HG03354 (cell line): Measurements from ENCODE around the gene HAO2.
"Not testable (repeated sequence)": the region's sequence is repeated elsewhere in the genome, so short reads cannot be mapped to it uniquely, and the experiment has no call there.

Experiments
- ATAC-seq: cut with Tn5 transposase; IDR thresholded peaks from one replicate; pipeline ENCODE4 v1.9.1; 2021; ENCODE audit warnings: mild to moderate bottlenecking; ENCODE audit not compliant: unreplicated experiment, poor library complexity, severe bottlenecking

HAO2 gene

DNA sequence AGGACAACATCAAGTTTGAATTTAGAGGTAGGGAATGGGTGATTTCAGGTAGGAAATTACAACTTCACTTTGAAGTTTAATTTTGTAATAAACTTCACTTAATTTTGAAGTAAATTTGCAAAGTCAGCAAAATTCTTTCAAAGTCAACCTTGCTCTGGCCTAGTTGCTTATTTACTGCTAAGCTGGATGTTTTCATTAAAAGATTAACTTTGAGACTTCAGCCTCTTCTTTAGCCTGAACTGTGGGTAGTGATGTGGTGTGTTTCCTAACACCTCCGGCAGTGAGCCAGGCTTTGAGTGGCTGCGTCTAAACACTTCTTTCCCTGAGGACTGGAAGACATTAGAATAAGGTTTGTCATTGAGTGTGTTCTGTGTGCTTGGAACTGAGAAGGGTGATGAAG is at the start of gene HAO2:
Gene HAO2 (plus strand): TSS at position 232 of the 400 bp plus-strand sequence. CDS start 12,301 bp downstream, outside the sequence.
- no peak for ATAC-seq

DNA sequence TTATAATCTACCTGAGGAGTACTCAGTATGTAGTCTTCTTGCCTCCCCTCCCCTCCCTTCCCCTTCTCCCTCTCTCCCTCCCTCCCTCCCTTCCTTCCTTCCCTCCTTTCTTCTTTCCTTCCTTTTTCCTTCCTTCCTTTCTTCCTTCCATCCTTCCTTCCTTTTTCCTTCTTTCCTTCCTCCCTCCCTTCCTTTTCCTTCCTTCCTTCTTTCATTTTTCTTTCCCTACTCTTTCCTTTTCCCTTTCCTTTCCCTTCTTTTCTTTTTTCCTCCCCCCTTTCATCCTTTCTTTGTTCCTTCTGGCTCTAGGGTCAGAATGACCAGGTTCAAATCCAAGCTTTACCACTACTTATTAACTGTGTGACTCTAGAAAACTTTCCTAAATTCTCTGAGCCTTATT is 48.5 kb upstream of the HAO2 start:
- ATAC-seq, result no peak

DNA sequence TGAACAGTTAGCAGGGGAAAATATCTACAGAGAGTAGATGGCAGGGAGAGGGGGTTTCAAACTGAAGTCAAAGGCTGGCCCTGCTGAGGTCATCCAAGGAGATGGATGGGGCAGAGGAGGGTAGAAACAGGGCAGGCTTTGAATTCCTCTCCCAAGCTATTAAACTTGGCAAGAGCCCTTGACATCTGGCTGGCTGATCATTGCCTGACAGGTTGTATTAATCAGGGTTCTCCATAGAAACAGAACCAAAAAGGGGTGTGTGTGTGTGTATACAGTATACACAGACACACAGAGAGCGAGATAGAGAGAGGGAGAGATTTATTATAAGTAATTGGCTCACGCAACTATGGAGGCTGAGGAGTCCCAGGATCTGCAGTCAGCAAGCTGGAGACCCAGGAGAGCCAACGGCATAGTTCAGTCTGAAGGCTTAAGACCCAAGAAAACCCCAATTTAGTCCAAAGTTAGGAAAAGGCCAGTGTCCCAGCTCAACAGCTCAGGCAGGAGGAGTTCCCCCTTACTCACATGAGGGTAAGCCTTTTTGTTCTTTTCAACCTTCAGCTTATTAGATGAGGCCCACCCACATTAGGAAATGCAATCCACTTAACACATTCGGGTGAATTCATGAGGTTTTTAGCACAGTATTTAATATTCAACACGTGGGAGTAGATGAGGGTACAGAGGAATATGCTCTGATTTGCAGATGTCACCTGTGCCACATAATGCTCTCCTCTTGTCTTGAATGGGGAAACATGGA is 46.7 kb upstream of the HAO2 start:
- no peak for ATAC-seq

DNA sequence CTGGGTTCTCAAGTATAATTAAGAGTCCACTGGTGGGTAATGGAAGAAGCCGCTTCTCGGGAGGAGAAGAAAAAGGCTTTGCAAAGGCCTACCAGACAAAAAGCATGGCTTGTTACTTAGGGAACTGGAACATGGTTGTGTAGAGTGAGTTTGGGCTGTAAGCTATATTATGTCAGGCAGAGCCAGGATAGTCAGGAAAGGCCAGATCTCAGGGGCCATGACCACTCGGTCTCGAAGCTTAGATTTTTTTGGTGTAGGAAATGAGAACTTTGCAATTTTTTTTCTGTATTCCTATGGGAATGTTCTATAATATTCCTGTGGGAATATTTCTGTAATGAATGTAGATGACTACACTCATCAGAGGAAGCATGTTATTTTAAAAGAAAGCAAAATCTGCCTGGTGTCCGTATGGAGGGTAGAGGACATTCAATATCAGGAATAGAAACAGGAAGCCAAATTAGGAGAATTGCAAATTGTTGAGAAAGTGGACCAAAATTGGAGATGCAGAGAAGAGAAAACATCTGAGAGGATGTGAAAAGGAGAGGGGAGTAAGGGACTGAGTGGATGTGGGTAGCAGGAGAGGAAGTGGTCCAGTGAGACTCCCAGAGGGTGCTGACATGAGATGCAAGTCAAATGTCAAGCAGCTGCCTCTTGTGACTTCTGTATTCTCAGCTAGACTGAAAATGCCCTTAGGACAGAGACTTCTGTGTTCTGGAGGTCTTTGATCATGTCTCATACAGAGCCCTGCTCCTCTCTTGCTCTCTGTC is 45.2 kb upstream of the HAO2 start:
- peak; percentile 88 for ATAC-seq

DNA sequence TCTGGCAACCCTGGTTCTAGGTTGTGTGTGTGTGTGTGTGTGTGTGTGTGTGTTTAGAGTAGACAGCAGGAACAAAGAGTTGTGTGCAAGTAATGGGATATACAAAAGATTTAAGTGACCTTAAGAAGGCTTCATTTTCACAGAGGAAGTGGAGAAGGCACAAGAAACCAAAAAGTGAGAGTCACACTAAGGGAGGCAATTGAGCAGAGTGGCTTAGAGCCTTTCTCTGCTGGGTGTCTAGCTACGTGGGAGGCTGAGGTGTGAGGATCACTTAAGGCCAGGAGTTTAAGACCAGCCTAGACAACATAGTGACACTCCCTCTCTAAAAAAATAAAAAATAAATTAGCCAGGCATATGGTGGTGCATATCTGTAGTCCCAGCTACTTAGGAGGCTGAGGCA is 44.4 kb upstream of the HAO2 start:
- no peak for ATAC-seq

DNA sequence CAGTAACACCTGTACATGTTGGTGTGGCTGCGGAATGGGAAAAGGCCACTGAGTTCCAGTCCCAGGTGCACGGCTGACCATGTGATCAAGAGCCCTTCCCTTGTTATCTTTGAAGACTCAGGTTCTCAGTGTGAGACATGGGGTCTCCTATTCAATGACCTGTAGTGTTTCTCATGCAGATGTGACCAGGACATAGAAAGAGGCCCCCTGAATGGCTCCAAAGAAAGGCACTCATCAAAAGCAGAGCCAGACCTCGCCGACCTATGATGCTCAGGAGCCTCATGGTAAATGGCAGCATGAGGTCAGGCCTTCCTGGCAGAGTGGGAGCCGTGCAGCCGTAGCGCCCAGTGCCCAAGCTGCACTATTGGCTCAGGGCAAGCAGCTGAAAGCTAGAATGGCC is 42.3 kb upstream of the HAO2 start:
- no peak for ATAC-seq

DNA sequence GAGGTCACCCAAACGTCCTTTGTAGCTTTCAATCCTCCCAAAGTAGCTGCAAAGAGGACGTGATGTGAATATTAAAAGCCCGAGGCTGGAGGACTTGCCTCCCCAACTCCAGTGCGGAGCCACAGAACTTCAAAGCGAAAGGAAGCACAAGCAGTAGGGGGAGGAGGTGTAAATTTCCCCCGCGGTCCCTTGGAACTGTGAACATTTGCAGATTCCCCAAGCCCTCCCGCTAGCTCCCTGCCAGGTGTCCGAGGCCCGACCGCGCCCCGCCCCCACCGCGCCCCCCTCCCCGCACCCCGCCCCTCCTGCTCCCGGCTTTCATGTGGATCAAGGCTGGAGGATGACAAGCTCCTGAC is 41.5 kb upstream of the HAO2 start:
- ATAC-seq, result no peak

DNA sequence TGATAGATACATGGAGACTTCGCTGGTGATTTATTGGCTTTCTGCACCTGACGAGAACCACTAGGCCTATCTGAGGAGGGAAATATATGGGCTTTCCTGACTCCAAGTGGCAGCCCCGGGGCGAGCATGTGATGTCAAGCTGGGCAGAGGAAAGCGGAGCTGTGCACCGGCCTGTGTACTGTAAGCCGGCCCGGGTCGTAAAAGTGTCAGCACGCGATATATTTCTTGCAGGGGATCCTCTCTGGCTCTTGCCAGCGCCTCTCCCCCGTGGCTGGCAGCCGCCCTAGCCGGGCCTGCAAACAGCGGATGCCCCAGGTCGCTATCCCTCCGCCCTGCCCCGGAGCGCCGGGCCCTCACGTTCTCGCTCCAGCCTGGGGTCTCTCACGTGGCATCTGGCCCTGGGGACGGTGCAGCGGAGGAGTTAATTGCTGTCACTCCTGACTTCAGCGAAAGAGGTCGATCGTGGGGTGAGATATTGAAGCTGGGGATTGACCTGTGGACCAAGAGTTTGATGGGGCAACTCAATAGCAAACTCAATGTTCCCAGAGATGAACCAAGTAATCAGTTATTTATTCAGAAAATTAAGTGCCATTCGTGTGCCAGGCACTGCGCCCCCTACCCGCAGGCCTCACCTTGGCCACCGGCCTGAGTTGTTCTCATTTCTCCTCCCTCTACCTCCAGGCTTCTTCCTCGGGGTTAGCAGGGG is 41.0 kb upstream of the HAO2 start:
- peak; percentile 43 for ATAC-seq

DNA sequence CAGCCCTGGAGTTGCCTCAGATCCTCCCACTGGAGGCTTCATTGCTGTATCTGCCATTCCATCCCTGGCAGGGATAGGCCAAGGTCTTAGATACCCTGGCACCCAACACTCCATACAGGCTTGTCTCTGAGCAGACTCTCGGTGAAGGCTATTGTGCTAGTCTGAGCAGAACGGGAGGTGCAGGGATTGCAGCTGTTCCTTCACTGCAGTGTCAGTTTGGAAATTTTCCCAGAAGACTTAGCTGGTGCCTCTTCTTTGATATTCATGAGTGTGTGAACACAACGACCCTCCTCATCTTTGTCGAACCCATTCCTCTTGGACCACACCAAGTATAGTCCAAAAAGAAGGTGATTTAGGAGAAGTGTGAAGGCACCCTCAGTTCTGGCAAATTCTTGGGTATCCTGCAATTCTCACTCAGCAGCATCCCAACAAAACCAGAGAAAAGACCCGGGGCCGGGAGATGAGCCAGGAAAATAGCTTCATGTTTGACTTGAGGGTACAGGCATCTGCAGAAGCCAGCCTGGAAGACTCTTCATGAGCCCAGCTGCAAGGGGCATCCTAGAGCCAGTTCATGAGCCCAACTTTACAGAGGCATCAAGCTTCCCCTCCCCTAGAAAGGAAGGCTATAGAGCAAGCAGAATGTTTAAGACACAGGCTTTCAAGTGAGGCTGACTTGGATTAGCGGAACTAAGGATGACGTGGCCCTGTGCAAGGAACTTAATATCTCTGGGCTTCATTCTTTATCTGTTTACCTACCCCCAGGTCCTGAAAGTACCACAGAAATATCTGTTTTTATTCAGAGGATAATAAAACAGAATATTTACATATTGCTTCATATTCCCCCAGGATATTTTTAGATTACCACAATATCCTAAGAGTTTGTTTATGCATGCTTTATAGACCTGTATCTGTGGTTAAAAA is 38.8 kb upstream of the HAO2 start:
- ATAC-seq, result no peak

DNA sequence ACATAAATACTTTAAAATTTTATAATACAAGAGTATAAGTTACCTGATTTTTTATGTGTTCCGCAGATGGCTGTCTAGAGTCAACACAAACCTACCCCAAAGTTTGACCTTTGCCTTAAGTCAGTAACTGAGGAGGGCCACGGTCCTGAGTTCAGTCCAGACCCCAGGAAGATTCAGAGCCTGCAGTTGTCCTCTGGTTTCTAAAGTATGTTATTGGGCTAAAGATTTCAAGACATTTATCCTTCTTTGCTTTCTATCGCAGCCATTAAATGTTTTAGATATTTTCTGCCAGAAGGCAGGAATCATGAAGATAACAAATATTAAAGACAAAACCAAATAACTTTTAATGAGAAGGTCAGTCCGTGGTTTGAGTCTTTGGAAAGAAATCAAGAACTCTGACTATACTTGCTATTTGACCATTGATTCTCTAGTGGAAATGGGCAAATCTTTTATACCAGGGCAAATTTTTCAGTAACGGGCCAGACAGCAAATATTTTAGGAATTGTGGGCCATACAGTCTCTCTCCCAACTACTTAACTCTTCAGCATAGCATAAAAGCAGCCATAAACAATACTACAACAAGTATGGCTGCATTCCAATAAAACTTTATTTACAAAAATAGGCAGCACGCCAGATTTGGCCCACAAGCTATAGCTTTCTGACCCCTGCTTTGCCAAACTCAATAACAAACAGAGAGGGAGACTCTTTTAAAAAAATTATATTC is 38.0 kb upstream of the HAO2 start:
- ATAC-seq, result no peak

DNA sequence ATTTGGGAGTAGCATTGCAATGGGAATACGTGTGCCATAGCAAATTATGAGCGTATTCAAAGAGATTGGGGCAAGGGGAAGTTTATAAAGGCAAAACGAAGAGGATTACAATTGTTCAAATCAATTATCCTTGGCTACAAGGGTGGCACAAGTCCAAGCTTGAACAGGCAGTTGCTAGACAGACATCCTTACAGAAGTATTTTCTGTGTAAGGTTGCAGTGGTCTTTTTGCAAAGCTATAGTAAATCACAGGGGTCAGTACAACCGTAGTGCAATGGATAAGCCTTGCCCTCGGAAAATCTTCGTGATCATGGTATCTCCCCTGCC is 37.4 kb upstream of the HAO2 start:
- ATAC-seq, result no peak

DNA sequence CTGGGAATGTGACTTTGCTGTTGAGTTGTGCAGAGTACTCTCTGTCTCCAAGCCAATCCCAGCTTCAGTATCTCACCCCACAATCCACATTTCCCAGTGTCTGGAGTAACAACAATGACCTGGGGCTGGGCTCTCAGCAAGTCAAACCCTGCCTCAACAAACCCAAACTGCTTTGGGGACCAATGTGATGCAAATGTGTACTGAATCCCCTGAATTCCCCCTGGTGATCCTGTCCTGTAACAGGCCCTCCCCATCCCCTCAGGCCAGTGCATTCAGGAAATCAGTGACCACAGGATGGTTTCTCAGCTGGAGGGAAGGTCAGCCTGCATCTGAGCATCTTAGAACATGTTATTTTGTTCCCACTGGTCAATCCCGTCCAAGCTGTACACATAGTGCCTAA is 36.7 kb upstream of the HAO2 start:
- ATAC-seq, result no peak

DNA sequence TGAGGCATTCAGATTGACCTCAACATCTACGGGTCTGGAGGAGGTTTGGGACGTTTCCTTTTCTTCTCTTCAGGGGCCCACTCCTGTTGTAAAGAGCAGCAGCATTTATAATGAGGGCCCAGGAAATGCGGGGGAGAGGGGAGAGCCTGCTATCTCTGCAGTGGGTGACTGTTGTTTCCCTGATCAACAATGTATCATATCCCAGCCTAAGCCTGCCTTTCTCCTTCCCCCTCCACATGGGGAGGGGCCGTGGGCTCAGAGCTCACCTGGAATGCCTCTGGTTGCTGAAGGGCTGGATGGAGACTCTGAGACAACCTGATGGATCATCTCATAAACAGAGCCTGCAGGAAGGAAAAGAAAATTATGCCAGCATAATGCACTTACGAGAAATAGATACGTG is 36.0 kb upstream of the HAO2 start:
- no peak for ATAC-seq

DNA sequence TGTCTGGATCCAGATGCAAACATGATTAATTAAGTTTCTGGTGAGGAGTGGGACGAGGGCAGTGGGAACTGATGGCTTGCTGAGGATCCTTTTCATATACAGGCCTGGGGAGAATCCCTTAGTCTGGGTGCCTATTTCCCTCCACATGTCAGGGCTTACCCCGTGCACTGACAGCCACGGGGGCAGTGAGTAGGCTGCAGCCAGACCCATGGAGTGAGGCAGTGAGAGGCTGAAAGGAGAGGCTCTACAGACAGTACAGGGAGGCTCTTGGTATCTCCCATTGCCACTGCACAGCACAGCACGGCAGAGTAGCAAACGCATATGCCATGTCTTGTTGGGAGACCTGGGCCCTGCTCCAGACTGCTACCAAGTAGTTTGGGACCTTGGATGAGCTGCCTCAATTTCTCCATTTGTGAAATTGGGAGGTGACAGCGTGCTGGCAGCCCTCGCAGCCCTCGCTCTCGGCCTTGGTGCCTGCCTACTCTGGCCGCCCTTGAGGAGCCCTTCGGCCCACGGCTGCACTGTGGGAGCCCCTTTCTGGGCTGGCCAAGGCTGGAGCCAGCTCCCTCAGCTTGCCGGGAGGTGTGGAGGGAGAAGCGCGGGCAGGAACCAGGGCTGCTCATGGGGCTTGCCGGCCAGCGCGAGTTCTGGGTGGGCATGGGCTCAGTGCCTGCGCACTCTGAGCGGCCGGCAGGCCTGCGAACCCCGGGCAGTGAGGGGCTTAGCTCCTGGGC is 35.3 kb upstream of the HAO2 start:
- no peak for ATAC-seq

DNA sequence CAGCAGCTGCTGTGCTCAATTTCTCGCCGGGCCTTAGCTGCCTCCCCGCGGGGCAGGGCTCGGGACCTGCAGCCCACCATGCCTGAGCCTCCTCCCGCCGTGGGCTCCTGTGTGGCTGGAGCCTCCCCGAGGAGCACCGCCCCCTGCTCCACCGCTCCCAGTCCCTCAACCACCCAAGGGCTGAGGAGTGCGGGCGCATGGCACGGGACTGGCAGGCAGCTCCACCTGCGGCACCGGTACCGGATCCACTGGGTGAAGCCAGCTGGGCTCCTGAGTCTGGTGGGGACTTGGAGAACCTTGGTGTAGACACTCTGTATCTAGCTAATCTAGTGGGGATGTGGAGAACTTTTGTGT is 34.7 kb upstream of the HAO2 start:
- ATAC-seq, result not testable (repeated sequence)

DNA sequence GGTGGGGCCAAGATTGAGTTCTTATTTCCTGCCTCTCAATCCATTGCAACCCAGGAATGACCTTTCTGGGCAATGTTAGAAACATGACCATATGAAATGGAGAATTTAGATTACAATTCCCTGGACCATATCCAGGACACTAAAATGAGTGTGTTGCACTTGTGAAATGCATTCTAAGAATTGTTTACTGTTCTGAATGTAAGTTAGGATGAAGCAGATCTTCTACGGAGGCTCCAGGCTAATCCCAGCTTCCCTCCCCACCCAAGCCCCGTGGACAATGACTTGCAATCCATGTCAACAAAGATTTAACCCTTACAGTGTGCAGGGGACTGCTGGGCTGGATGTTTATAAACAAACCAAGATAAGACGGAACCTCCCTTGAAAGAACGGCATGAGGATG is 31.7 kb upstream of the HAO2 start:
- no peak for ATAC-seq

DNA sequence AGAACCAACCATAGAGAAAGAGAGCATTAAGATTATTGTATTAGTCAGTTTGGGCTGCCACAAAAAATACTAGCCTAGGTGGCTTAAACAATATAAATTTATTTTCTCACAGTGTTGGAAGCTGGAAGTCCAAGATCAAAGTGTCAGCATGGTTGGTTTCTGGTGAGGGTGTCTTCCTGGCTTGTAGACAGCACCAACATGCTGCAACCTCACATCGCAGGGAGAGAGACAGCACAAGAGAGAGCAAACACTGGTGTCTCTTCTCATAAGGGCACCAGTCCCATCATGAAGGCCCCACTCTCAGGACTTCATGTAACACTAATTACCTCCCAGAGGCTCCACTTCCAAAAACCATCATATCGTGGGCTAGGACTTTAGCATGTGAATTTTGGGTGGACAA is 30.6 kb upstream of the HAO2 start:
- no peak for ATAC-seq

DNA sequence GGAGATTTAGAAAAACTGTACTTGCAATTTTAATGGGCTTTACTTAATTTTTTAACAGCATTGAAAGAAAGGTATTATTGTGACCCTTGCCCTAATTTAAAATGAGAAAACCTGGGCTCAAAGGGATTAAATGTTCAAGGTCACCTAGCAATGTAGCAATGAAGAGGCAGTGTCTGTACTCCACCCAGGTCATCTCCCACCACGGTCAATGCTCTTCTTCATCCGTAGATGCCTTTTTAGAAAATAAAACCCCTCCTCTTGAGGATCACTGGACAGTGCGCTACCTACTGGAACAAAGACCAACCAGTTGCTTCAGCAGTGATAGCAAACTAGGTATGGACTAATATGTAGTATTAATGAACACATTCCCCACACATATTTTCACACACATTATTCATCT is 29.8 kb upstream of the HAO2 start:
- ATAC-seq, result no peak

DNA sequence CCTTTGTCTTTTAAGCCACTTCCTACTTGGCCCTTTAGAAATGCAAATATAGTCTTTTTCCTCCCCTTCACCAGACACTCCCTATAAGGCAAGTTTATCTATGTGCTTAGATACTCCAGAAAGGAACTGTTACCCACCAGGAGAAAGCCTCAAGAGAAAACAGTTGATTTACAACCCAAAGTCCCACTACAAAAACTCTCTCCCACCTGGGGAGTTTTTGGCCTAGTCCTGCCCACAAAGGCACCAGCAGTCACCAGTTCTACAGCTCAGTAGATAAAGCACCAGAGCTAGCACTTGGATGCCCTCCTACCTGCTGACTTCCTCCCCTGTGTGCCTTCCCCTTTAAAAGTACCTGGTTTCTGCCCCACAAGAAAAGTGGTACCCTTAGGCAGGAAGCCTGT is 27.7 kb upstream of the HAO2 start:
- ATAC-seq, result no peak
